Kidney tubule cell (primary cell): ENCODE data around the gene DNAH8.
"Not testable (repeated sequence)": the region's sequence is repeated elsewhere in the genome, so short reads cannot be mapped to it uniquely, and the experiment has no call there.

Experiments used
- DNase-seq: peaks from one replicate; pipeline ENCODE4 v3.0.0-alpha.2; 2018; ENCODE audit warnings: low spot score

DNAH8 gene

GRCh38 chr6:38843798-38844197 lies 128.7 kb downstream of the DNAH8 start:
- no peak for DNase-seq

DNA sequence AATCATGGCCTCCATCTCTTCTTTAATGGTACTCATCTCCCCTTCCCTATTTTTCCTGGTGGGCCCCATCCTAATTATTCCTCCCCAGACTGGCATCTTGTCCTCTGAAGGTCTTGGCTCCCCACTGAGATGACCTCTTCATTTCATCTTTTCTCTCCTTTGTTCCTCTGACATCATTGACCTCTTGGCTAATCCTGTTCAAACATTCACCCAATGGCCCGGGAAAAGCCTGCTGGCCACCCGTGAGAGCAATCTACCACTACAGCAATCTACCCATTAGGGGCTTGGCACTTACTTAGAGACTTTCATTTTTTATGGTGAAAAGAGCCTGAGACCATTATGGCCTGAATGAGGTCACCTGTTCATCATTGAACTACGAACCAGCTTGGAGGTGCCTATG lies 130.8 kb downstream of the DNAH8 start:
- no peak for DNase-seq

- no peak for DNase-seq
Measured at GRCh38 chr6:38846361-38846760, 131.2 kb downstream of the DNAH8 start.

- peak; percentile 64 for DNase-seq
Measured at GRCh38 chr6:38846844-38847243, 131.7 kb downstream of the DNAH8 start.

- DNase-seq, result no peak
Measured at GRCh38 chr6:38847497-38847896, 132.4 kb downstream of the DNAH8 start.

- no peak for DNase-seq
Measured at GRCh38 chr6:38848760-38849159, 133.6 kb downstream of the DNAH8 start.

GRCh38 chr6:38852215-38852614 lies 137.1 kb downstream of the DNAH8 start:
- DNase-seq, result no peak

DNA sequence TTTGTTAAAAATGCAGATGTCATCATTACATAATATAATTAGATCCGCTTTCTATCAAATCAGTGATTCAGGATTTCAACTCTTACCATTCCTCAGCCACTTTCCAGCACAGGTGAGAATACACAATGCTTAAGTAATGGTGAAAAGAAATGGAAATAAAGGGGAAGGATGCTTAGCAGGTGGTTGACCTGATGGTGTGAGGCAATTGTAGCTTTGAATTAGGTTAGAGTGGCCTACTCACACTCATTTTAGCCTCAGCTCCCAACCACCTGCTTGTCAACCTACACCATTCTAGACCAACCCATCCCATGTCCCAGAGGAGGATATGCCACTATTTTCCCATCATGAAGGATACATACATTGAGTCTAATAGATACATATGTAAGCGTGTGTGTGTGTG lies 138.1 kb downstream of the DNAH8 start:
- DNase-seq, result no peak

DNA sequence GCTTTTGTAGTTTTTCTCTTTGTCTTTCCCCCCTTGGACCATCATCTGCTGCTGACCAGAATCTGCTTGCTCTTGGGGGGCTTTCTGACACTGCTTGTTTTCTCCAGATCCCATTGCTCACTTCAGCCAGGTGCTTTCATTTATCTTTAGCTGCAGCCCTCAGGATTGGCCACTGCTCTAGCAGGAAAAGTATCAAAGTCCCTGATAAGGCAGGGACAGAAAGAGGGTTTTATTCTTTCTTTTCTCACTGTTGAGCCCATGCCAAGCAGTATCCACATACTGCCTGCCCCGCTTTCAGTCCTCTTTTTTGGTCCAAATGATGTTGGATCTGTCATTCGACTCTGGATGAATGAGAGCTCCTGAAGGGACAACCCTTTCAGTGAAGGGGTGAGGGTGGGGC lies 141.4 kb downstream of the DNAH8 start:
- no peak for DNase-seq

DNA sequence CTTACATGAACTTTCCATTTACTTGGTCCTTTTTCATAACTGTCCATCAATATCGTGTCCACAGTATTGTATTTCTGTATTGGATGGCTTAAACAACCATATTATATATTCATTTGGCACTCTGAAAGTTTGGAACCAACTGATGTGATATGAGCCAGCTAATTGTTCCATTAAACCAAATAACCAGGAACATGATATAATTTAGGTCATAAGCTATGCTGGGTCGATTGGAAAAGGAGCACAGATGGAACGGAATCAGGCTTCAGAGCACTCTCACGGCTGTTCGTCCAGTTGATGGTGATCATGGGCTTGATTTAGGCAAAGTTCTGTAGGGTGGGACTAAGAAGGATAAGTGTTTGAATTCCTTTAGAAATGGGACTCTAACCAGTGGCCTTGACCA lies 142.7 kb downstream of the DNAH8 start:
- DNase-seq, result no peak

DNA sequence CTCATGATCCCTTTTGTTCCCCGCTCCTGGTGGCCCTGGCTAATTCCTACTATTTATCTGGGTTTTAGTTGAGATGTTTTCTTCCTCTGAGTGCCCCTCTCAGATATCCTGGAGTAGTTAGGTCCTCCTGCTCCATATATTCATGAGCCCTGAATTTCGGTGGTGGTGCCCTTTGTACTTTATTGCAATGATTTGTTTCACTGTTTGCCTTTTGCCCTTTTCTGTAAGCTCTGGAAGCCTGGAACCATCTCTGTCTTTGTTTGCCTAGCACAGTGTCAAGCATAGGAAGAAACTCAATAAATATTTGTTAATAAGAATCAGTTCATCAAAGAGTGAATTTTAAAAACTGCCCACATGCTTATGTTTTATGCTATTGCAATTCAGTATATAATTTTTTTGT lies 144.9 kb downstream of the DNAH8 start:
- DNase-seq, result no peak

GRCh38 chr6:38861926-38862401 lies 146.9 kb downstream of the DNAH8 start:
- DNase-seq, result no peak

- no peak for DNase-seq
Measured at GRCh38 chr6:38865521-38866174, 150.5 kb downstream of the DNAH8 start.

DNA sequence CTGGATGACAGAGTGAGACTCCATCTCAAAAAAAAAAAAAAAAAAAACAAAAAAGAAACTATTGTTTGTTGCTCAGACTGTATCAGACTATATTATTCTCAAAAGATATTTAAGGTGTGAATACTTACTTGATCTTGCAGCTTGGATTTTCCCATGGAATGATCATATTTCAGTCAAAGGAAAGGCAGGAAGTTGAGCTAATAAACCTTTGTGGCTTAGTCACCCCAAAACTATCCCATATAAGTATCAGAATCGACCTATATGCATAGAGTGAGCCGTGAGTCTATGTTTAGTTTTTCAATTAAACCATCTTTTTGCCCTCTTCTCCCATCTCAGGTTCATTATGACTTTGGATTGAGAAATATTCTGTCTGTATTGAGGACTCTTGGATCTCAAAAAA lies 152.6 kb downstream of the DNAH8 start:
- no peak for DNase-seq

- peak; percentile 49 for DNase-seq
Measured at GRCh38 chr6:38871741-38872568, 156.8 kb downstream of the DNAH8 start.

- no peak for DNase-seq
Measured at GRCh38 chr6:38873001-38873400, 157.9 kb downstream of the DNAH8 start.

- not testable (repeated sequence) for DNase-seq
Measured at GRCh38 chr6:38873816-38874215, 158.7 kb downstream of the DNAH8 start.

DNA sequence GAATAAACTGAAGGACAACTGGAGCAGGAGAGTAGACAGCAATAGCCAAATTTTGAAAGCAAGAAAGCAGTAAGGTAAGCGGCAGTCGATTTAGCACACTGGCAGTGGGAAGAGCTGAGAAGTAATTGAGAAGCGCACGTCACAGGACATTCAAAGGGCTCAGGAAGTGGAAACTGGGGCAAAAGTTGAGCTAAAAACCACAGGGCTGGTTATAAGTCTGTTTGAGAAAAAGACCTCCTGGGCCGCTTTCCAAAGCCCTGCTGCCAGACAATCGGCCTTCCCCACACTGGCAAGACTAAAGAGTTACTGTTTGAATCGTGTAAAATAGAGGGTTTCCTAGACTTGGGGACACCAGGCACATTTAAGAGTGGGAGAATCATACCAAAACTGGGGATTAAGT lies 161.4 kb downstream of the DNAH8 start:
- no peak for DNase-seq

DNA sequence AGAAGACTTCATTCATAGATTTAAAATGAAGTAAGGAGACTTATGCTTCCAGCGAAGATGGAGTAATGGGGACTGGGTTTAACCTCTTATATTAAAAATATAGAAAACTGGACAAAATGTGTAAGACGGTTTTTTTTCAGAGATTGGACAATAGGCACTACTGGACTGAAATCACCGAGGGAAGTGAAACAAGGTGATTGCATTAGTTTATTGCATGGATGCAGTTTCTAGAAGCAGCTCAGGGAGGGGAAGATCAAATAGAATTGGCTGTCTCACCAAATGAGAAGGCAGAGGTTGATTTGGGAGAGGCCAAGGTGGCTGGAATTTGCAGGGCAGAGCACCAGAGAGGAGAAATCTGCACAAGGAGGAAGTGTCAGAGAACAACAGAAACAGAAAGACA lies 162.6 kb downstream of the DNAH8 start:
- DNase-seq, result no peak

GRCh38 chr6:38882157-38882556 lies 167.0 kb downstream of the DNAH8 start:
- DNase-seq, result no peak

DNA sequence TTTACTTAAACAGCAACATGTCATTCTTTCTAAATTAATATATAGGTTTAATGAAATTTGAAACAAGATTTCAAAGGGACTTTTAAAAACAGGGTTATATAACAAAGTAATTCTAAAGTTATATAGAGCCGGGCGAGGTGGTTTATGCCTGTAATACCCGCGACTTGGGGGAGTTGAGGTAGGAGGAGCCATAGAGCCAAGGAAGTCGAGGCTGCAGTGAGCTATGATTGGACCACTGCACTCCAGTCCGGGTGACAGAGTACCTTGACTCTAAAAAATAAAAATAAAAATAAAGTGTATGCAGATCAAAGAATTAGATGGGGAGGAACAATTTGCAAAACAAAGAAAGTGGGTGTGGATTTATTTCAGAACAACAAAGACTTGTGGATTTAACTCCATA lies 182.4 kb downstream of the DNAH8 start:
- DNase-seq, result no peak

GRCh38 chr6:38901802-38902522 lies 186.9 kb downstream of the DNAH8 start:
- DNase-seq, result no peak

GRCh38 chr6:38906582-38906981 lies 191.5 kb downstream of the DNAH8 start:
- no peak for DNase-seq
